IPS-20b (cell line): Measurements from ENCODE around the gene TACC3.

Source experiments
- H3K27ac ChIP-seq: one replicate; pipeline ENCODE4 v1.5.1; 2013; ENCODE audit warnings: low read length
- H3K27me3 ChIP-seq: 2 replicates; pipeline ENCODE4 v1.6.1; 2013; ENCODE audit warnings: mild to moderate bottlenecking, low read length, inconsistent platforms; ENCODE audit not compliant: insufficient read depth
- H3K36me3 ChIP-seq: 2 replicates; pipeline ENCODE4 v1.6.1; 2013; ENCODE audit warnings: low read depth, mild to moderate bottlenecking, inconsistent platforms, low read length, moderate library complexity; ENCODE audit not compliant: insufficient read depth
- H3K4me1 ChIP-seq: 2 replicates; pipeline ENCODE4 v1.6.1; 2013; ENCODE audit warnings: mild to moderate bottlenecking, control low read depth, inconsistent platforms, low read length, moderate library complexity; ENCODE audit not compliant: insufficient read depth
- H3K4me3 ChIP-seq: 2 replicates; pipeline ENCODE4 v1.5.1; 2013; ENCODE audit warnings: mild to moderate bottlenecking, low read length, inconsistent platforms
- H3K9ac ChIP-seq: 2 replicates; pipeline ENCODE4 v1.6.1; 2013; ENCODE audit warnings: low read depth, mild to moderate bottlenecking, inconsistent platforms, low read length, moderate library complexity
- H3K9me3 ChIP-seq: 2 replicates; pipeline ENCODE4 v1.6.1; 2013; ENCODE audit warnings: mild to moderate bottlenecking, low read depth, low read length, inconsistent platforms; ENCODE audit not compliant: insufficient read depth

Gene TACC3

GRCh38 chr4:1786544-1787362 lies 65.4 kb downstream of the TACC3 start:
- no peaks in the 10 kb centered on the region for H3K36me3 ChIP-seq
- no peaks in the 10 kb centered on the region for H3K4me1 ChIP-seq
- H3K27me3 ChIP-seq: peaks cover 17% of the 10 kb centered on the region
- no peak overlapping the region for H3K9ac ChIP-seq
- no peaks in the 10 kb centered on the region for H3K9me3 ChIP-seq
- no peak overlapping the region for H3K4me3 ChIP-seq
- no peak overlapping the region for H3K27ac ChIP-seq

- no peak overlapping the region for H3K9ac ChIP-seq
- peaks cover 4% of the 10 kb centered on the region; the same call in 1 of the 2 replicates for H3K4me1 ChIP-seq
- H3K4me3 ChIP-seq: no peak overlapping the region
- H3K9me3 ChIP-seq: no peaks in the 10 kb centered on the region
- peaks cover 25% of the 10 kb centered on the region for H3K27me3 ChIP-seq
- H3K27ac ChIP-seq: no peak overlapping the region
- H3K36me3 ChIP-seq: no peaks in the 10 kb centered on the region
Observed at GRCh38 chr4:1787411-1788077, 66.2 kb downstream of the TACC3 start.

GRCh38 chr4:1788254-1788973 lies 67.1 kb downstream of the TACC3 start:
- Histone ChIP-seq H3K36me3 (no peaks in the 10 kb centered on the region), H3K9me3 (no peaks in the 10 kb centered on the region), H3K4me3 (no peak overlapping the region), H3K9ac (no peak overlapping the region), H3K27ac (no peak overlapping the region), H3K27me3 (peaks cover 28% of the 10 kb centered on the region), H3K4me1 (peaks cover 4% of the 10 kb centered on the region; the same call in 1 of the 2 replicates)

GRCh38 chr4:1789552-1789951 lies 68.2 kb downstream of the TACC3 start:
- Histone ChIP-seq H3K4me1 (peaks cover 4% of the 10 kb centered on the region; the same call in 1 of the 2 replicates), H3K36me3 (no peaks in the 10 kb centered on the region), H3K27me3 (peaks cover 37% of the 10 kb centered on the region), H3K4me3 (no peak overlapping the region), H3K27ac (no peak overlapping the region), H3K9ac (no peak overlapping the region; the same call in 1 of the 2 replicates), H3K9me3 (no peaks in the 10 kb centered on the region)

- Histone ChIP-seq H3K27me3 (peaks cover 41% of the 10 kb centered on the region), H3K9ac (no peak overlapping the region), H3K4me1 (peaks cover 4% of the 10 kb centered on the region; the same call in 1 of the 2 replicates), H3K4me3 (no peak overlapping the region), H3K9me3 (no peaks in the 10 kb centered on the region), H3K27ac (no peak overlapping the region), H3K36me3 (no peaks in the 10 kb centered on the region)
Observed at GRCh38 chr4:1790005-1790404, 68.7 kb downstream of the TACC3 start.

GRCh38 chr4:1792158-1792831 lies 71.0 kb downstream of the TACC3 start:
- Histone ChIP-seq H3K9ac (no peak overlapping the region; the same call in 1 of the 2 replicates), H3K27me3 (peaks cover 57% of the 10 kb centered on the region), H3K36me3 (no peaks in the 10 kb centered on the region; the same call in 1 of the 2 replicates), H3K4me3 (peak overlapping the region; percentile 59; the same call in 1 of the 2 replicates), H3K4me1 (peaks cover 4% of the 10 kb centered on the region; the same call in 1 of the 2 replicates), H3K9me3 (no peaks in the 10 kb centered on the region), H3K27ac (no peak overlapping the region)

- Histone ChIP-seq H3K27ac (no peak within 1 kb of the TSS), H3K9ac (peak within 1 kb of the TSS; percentile 53), H3K27me3 (peaks cover 57% of the 10 kb centered on the region), H3K4me3 (peak within 1 kb of the TSS; percentile 69), H3K36me3 (no peaks in the 10 kb centered on the region; the same call in 1 of the 2 replicates), H3K9me3 (no peaks in the 10 kb centered on the region), H3K4me1 (peaks cover 4% of the 10 kb centered on the region; the same call in 1 of the 2 replicates)
Observed at GRCh38 chr4:1792832-1793495, 71.6 kb downstream of the TACC3 start, which contains the start of gene FGFR3. Gene FGFR3, plus strand, starts transcription at chr4:1793293. Its CDS starts 642 bp downstream, at chr4:1793935.

- H3K36me3 ChIP-seq: no peaks in the 10 kb centered on the region; the same call in 1 of the 2 replicates
- no peak overlapping the region for H3K9ac ChIP-seq
- H3K27me3 ChIP-seq: peaks cover 57% of the 10 kb centered on the region
- no peak overlapping the region for H3K4me3 ChIP-seq
- no peaks in the 10 kb centered on the region for H3K9me3 ChIP-seq
- H3K4me1 ChIP-seq: peaks cover 4% of the 10 kb centered on the region; the same call in 1 of the 2 replicates
- H3K27ac ChIP-seq: no peak overlapping the region
Observed at GRCh38 chr4:1793496-1793840, 72.1 kb downstream of the TACC3 start.

GRCh38 chr4:1793940-1794808 lies 72.9 kb downstream of the TACC3 start:
- Histone ChIP-seq H3K9ac (peak overlapping the region; percentile 53), H3K4me3 (peak overlapping the region; percentile 69), H3K27ac (no peak overlapping the region), H3K27me3 (peaks cover 57% of the 10 kb centered on the region), H3K36me3 (no peaks in the 10 kb centered on the region; the same call in 1 of the 2 replicates), H3K9me3 (no peaks in the 10 kb centered on the region), H3K4me1 (peaks cover 4% of the 10 kb centered on the region; the same call in 1 of the 2 replicates)
